DMS114 treated with DMSO at 0.1 percent for 48 hours (cell line): Measurements from ENCODE around the gene PLEKHA1.

Experiments
- DNase-seq: peaks from one replicate; lab custom pipeline; 2025; ENCODE audit not compliant: unreplicated experiment; lab: John Stamatoyannopoulos, UW

The PLEKHA1 gene

DNA sequence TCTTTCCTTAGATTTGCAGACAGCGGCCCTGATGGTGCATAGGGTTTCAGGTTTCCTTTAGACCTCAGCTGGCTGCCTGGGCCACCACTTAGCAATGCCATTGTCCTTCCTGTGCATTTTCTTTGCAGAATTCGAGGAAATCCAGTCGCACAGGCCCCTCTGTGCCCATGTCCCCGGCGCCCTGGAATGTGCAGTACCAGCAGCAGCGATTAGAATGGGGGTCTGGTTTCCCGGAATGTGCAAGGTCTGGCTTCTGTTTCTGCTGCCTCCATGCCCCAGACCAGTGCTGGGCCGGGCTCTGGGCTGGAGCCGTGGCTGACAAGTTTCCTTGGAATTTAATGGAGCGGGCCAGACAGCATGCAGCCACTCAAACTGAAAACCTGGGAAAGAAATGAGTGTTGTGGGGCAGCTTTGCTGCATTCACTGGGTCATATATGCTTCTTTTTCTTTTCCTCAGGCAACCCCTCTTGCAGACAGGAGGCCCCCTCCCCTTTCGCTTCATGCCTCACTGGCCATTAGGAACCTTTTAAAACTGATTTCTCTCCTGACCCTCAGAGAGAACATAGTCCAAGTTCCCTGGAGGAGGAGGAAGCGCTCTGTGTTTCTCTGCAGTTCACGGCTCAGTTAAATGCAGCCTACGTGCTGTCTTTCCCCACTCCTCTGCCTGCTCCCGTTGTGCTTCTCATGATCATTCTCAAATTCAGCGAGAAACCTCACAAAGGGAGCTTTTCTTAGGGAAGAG, 101.3 kb downstream of the PLEKHA1 start:
- no peak for DNase-seq

DNA sequence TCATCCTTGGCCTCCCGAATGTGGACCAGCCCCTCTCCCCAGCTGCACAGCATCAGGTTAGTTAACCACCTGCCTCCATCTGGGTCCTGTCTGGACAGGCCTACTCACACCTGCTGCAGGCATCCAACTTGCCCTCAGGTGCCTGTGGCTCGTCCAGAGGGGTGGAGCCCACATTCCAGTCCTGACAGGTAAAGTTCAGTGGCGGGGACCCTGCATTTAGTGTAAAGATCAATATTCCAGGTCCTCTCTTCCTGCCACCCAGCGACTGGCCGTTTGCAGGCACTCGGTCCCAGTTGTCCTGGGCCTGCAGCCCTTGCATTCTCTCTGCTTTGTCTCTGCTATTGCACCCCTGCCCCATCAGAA, 101.8 kb downstream of the PLEKHA1 start:
- no peak for DNase-seq

DNA sequence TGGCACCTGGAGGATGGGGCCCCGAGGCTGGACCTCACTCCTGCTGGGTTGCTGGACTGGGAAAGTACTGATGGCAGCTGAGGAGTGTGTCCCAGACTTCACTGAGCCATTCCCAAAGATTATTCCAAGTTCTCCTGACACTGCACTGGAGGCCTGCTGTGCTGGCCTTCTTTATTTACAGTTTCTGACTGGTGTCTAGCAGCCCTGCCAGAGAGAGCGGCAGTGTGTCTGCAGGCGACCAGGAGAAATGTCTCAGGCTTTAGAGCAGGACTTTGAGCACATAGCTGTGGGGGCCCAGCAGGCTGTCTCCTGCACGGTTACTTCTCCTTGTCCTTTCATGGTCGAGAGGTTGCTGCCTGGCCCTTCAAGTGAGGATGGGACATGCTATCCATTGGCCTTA, 102.9 kb downstream of the PLEKHA1 start:
- no peak for DNase-seq

DNA sequence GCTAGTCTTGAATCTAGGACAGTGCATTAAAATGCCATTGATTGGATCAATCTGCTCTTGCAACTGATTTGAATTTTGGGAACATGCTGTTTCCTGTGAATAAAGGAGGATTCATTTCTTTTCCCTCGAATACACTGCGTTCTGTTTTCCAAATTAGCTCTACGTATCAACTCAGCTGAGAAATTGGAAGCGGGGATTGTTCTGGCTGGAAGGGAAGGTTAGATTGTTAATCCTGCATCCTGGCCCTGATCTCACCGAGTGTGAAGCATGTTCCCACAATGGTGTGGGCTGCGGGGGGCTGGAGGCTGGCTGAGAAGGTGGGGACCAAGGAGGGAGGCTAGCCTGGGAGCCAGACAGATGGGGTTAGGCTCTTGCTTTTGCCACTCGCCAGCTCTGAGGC, 104.5 kb downstream of the PLEKHA1 start:
- no peak for DNase-seq

DNA sequence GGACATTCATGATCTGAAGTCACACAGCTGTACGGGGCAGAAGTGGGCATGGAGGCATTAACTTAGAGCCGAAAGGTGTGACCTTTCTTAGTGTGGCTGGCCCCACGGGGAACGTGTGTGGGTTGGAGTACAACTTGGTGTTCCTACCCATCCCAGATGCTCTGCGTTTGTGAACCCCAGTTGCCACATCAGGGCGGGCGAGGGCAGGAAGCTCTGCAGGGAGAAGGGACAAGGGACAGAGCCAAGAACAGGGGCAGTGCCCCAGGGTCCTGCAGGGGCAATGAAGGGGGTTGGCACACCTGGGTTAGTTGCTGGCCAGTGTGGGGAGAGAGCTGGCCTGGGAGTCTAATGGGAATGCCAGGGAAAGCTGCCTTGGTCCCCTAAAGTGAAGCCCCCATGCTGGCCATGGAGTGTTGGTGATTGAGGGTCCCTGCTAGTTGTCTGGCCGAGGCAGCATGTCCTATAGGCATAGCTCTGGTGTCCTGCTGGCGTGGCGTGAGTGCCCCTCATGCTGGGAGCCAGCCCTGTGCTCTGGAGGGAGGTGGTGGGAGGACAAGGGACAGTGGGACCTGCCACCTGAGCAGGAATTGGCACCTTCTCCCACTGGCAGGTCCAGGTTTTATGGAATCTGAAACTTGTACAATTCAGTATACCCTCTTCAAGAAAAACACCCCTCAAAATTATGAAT, 105.8 kb downstream of the PLEKHA1 start:
- DNase-seq, result no peak

DNA sequence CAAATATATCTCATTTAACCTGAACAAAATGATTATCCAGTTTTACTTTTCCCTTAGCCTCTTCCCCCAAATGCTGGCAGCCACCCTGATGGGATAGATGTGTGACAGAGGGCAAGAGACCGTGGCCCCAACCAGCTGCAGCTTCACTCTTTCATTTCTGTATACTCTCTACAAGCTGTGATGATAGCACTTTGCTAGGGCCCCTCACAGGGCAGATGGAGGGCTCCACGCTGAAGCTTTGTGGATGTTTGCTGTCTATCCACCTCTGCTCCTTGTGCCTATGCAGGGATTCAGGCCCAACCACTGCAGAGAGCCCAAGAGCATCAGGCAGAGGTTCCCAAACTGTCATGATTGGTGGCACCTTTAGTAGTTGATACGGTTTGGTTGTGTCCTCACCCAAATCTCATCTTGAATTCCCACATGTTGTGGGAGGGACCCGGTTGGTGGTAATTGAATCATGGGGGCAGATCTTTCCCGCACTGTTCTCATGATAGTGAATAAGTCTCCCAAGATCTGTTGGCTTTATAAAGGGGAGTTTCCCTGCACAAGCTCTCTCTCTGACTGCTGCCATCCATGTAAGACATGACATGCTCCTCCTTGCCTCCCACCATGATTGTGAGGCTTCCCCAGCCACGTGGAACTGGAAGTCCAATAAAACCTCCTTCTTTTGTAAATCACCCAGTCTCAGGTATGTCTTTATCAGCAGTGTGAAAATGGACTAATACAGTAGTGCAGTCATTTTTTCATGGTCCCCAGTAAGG, 107.0 kb downstream of the PLEKHA1 start:
- DNase-seq, result no peak
